GM21717 (cell line): ENCODE results near the gene SLC6A12.

Source experiments
- ATAC-seq: cut with Tn5 transposase; IDR thresholded peaks from one replicate; pipeline ENCODE4 v1.9.1; 2021; ENCODE audit warnings: mild to moderate bottlenecking, moderate library complexity; ENCODE audit not compliant: unreplicated experiment

The SLC6A12 gene

GRCh38 chr12:214003-214741 is at the start of gene SLC6A12:
Gene SLC6A12, minus strand, starts transcription at chr12:214157. Its CDS starts 4,171 bp downstream, at chr12:209986.
- no peak for ATAC-seq

GRCh38 chr12:263574-263973 is 49.6 kb upstream of the SLC6A12 start:
- ATAC-seq, result no peak

DNA sequence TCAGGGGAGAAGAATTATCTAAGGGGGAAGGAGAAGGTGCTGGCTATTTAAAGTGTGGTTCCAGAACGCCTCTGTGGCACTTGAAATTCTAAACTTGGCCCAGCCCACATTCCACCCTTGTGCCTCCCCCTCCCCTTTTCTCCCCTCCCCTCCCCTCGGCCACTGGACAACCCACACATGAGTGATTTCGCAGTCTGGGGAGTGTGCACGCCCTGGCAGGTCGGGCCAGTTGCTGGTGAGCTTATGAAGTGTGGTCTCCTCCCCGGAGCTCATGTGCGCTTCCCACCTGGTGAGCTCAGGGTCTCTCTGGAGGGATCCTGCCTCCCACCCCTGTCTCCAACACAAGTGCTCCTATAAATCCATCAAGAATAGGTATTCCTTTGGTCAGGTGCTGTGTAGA is 48.9 kb upstream of the SLC6A12 start, which contains the start of gene SLC6A13:
Gene SLC6A13 (minus strand): TSS at position 20 of the 400 bp plus-strand sequence. CDS start 2,784 bp downstream, outside the sequence.
- ATAC-seq, result no peak

GRCh38 chr12:262113-262512 is 48.2 kb upstream of the SLC6A12 start:
- no peak for ATAC-seq

GRCh38 chr12:257521-258321 is 43.8 kb upstream of the SLC6A12 start:
- no peak for ATAC-seq

DNA sequence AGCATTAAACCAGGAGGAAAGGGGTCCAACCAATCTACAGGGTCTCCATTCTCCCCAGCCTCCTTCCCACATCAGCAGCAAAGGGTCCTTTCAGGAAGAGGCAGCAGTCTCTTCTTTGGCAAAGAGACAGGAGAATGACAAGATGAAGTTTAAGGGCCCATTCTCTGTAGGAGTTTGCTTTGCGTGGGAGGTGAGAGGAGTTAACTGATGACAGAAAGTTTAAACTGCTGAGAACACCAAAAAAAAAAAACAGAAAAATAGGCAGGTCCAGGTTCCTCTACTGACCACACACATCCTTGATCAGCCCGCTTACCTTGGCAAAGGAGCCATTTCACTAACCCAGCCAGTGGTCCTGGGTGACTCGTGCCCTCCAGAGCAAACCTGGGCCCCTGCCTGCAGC is 43.0 kb upstream of the SLC6A12 start:
- ATAC-seq, result no peak

GRCh38 chr12:256225-256624 is 42.3 kb upstream of the SLC6A12 start:
- ATAC-seq, result no peak

GRCh38 chr12:254912-255311 is 41.0 kb upstream of the SLC6A12 start:
- ATAC-seq, result no peak

DNA sequence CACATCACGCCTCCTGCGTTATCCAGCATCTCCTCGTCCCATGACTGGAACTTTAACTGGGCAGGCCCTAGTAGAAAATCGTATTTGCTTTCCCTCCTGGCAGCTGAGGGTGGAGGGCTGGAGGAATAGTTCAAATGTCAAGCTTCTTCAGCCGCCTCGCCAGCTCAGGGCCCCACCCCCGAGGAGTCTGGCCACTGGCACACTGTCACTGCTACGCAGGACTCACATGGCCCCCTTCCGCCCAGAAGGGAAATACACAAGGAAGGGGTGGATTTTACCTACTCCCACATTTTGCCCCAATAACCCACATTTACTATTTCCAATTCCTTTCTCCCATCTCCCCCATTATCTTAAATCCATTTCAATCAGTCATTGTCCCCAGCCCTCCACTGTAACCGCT is 40.1 kb upstream of the SLC6A12 start:
- no peak for ATAC-seq

DNA sequence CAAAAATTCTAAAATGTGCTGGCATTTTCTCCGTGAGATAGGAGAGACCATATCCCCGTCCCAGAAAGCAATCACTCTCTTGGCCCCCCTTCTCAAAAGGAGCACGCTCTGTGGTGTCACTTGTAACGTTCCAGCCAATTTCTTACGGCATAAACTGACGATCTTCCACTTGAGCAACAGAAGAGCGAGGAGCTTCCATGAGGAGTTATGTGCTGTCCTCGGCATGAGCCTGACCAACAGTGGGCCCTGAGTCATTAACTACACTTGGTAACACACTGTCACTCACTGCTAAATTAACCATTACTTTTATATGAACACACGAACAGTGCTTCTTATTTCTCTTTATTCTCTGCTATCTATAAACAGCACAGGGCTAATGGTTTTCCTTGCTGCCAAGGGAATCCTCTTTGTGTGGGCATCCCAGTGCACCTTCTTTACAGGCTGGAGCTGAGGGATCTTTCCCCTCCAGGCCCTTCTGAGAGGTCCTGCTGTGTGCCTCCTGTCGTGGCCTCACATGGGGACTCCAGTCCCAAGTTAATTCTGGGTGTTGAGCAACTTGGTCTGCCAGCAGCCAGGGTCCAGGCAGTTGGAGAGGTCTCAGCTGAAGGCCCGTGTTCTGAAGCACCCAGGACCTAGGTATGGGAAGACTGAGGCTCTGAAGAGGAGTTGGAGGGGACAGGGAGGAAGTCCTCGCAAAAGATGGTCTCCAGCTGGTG is 39.3 kb upstream of the SLC6A12 start:
- ATAC-seq, result no peak

DNA sequence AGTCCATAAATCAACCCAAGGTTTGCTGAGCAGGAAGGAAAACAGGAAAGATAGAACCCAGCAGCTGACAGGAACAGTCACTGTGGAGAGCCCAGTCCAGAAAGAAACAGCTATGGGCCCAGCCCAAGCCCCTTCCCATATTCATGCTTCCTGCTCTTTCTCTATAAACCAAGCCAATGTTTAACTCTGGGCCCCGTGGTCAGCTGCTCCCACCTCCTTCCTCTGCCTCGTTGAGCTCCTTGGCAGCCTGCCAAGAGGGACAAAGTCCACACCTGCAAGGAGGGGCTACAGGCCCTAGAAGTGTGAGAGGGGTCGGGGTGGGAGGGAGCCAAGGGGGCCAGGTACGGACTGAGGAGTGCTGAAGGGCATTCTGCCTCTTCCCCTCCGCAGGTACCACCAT is 38.7 kb upstream of the SLC6A12 start:
- no peak for ATAC-seq

DNA sequence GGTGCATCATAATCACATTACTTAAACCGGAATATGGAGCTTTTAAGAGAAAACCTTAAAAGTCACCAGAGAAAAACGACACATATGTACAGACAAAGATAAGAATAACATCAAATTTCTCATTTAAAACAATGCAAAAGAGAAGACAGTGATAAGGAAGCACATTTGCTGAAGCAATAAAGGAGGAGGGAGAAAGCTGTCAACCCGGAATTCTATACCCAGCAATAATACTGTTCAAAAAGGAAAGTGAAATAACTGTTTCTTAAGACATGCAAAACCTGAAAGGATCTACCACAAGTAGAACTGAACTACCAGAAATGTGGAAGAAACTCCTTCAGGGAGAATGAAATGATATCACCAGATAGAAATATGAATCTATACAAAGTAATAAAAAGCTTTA is 33.3 kb upstream of the SLC6A12 start:
- ATAC-seq, result no peak

GRCh38 chr12:243381-243780 is 29.4 kb upstream of the SLC6A12 start:
- ATAC-seq, result no peak

- ATAC-seq, result no peak
Observed at GRCh38 chr12:242496-242895, 28.5 kb upstream of the SLC6A12 start.

GRCh38 chr12:241266-241665 is 27.3 kb upstream of the SLC6A12 start:
- ATAC-seq, result no peak

- ATAC-seq, result no peak
Observed at GRCh38 chr12:240566-240965, 26.6 kb upstream of the SLC6A12 start.

- ATAC-seq, result no peak
Observed at GRCh38 chr12:238736-239398, 24.9 kb upstream of the SLC6A12 start.

GRCh38 chr12:238116-238515 is 24.2 kb upstream of the SLC6A12 start:
- ATAC-seq, result no peak

GRCh38 chr12:237026-237815 is 23.3 kb upstream of the SLC6A12 start:
- ATAC-seq, result no peak

DNA sequence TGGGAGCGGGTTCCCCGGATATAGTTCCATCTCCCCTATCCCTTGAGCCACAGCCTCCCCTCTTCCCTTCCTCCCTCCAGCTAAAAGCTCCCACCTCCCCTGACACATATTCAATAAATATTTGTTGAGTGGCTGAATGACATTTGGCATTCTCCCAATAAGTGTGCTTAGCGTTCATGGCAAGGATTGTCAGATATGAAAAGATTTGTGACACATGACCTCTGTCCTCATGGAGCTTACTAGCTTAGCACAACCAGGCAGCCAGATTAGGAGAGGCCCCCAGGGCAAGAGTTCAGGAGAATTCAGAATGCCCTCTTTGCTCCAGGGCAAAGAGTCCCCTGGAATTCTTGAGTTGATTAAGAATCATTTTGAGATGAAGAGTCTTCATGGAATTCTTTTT is 22.5 kb upstream of the SLC6A12 start:
- ATAC-seq, result no peak
